Upper lobe of left lung (tissue), 6 donors: ENCODE measurements around the gene PDE11A. TPM values are rescaled to one million over a fixed set of nuclear protein-coding genes. Genes with fewer than 3 reads are reported as not detected.
"Not testable (repeated sequence)": the region's sequence is repeated elsewhere in the genome, so short reads cannot be mapped to it uniquely, and the experiment has no call there.

Experiments used
- ATAC-seq, 2 donors: fragments of 200-7000 bp; cut with Tn5 transposase; one replicate each; pipeline ENCODE4 v1.9.1; 2022; ENCODE audit warnings: mild to moderate bottlenecking in 2 of 2, moderate library complexity in 2 of 2; ENCODE audit not compliant: low FRiP score in 2 of 2
- DNase-seq, 2 donors: peaks; one replicate each; pipeline ENCODE4 v3.0.0-alpha.2; 2019 to 2020
- H3K27ac ChIP-seq, 4 donors: fragments of 200-600 bp; sonication (generic); one replicate each; pipeline ENCODE4 v1.5.1; 2016 to 2019
- H3K27me3 ChIP-seq, 4 donors: fragments of 200-600 bp; sonication (generic); one replicate each; pipeline ENCODE4 v1.5.1; 2017 to 2019
- H3K36me3 ChIP-seq, 4 donors: fragments of 200-600 bp; sonication (generic); one replicate each; pipeline ENCODE4 v1.5.1; 2016 to 2019
- H3K4me1 ChIP-seq, 4 donors: fragments of 200-600 bp; sonication (generic); one replicate each; pipeline ENCODE4 v1.5.1; 2018 to 2019
- H3K4me3 ChIP-seq, 4 donors: fragments of 200-600 bp; sonication (generic); one replicate each; pipeline ENCODE4 v1.5.1; 2017 to 2019; ENCODE audit warnings: mild to moderate bottlenecking in 2 of 4, moderate library complexity in 1 of 4
- H3K9me3 ChIP-seq, 4 donors: fragments of 200-600 bp; sonication (generic); one replicate each; pipeline ENCODE4 v1.5.1; 2018 to 2019
- CTCF ChIP-seq, 6 experiments: fragments of 450-650 bp in 4 of 6; fragments of 200-600 bp in 2 of 6; sonication (generic) in 2 of 6; IDR thresholded peaks; one replicate each; pipeline ENCODE4 v1.5.1; 2016 to 2019; ENCODE audit warnings: antibody characterized with exemption in 6 of 6
- EP300 ChIP-seq, 4 donors: sonication (generic); formaldehyde crosslinking; IDR thresholded peaks; one replicate each; pipeline ENCODE4 v1.5.1; 2017; ENCODE audit warnings: antibody characterized with exemption in 4 of 4, control low read depth in 2 of 4
- POLR2A ChIP-seq, 4 donors: fragments of 450-650 bp; IDR thresholded peaks; one replicate each; pipeline ENCODE4 v1.5.1; 2016 to 2017; ENCODE audit warnings: antibody characterized with exemption in 4 of 4, mild to moderate bottlenecking in 2 of 4
- POLR2AphosphoS5 ChIP-seq, 2 donors: sonication (generic); formaldehyde crosslinking; IDR thresholded peaks; one replicate each; pipeline ENCODE4 v1.5.1; 2017; ENCODE audit warnings: antibody characterized with exemption in 2 of 2
- whole genome bisulfite sequencing, 2 donors: methylation state at CpG; one replicate each; pipeline ENCODE4 v1.1.5; 2017 to 2018; 5-methylcytosine and 5-hydroxymethylcytosine counted together
- total RNA-seq, 6 donors: library from RNA; depleted of rRNA in 4 of 6; stranded (reverse); fragments of >200 nt in 4 of 6; gene quantifications; one replicate each; pipeline versions ENCODE4 v1.1.0 to v1.2.1, GENCODE V29; 2016 to 2021
- donor health status: DM: no; HTN: no; CAD: no; lungs with moderate emphysema.
- donor health status: DM: no; HTN: yes; CAD: no; lungs with severe emphysema.

The PDE11A gene
- total RNA-seq, 6 donors from 2014 or later: 0.03 to 0.57 (median 0.33) TPM; not detected in 3

- 81 to 89% methylated on average over 2 of the region's 2 CpGs for WGBS, 2 donors
- Histone ChIP-seq H3K4me1 (no peaks in the 10 kb centered on the region), H3K4me3 (no peak overlapping the region), H3K9me3 (no peaks in the 10 kb centered on the region), H3K27me3 (no peaks in the 10 kb centered on the region), H3K27ac (no peak overlapping the region), H3K36me3 (no peaks in the 10 kb centered on the region)
- no peak for DNase-seq
- no peak for TF ChIP-seq CTCF (IDR thresholded peaks at IDR 0.05)
- TF ChIP-seq POLR2AphosphoS5 (IDR thresholded peaks at IDR 0.05): no peak
- TF ChIP-seq EP300 (IDR thresholded peaks at IDR 0.05): no peak
- TF ChIP-seq POLR2A (IDR thresholded peaks at IDR 0.05): no peak
- no peak for ATAC-seq
Measured at GRCh38 chr2:178059681-178060080, 12.9 kb downstream of the PDE11A start.

- DNase-seq (no peak), ATAC-seq (peak in 1 of 2 donors; percentile 40)
- Histone ChIP-seq H3K9me3 (no peaks in the 10 kb centered on the region), H3K36me3 (no peaks in the 10 kb centered on the region), H3K27ac (no peak overlapping the region), H3K4me1 (no peaks in the 10 kb centered on the region), H3K4me3 (no peak overlapping the region), H3K27me3 (no peaks in the 10 kb centered on the region)
- TF ChIP-seq EP300 (IDR thresholded peaks at IDR 0.05): no peak
- TF ChIP-seq POLR2A (IDR thresholded peaks at IDR 0.05): no peak
- no peak for TF ChIP-seq POLR2AphosphoS5 (IDR thresholded peaks at IDR 0.05)
- no peak for TF ChIP-seq CTCF (IDR thresholded peaks at IDR 0.05)
- 91% methylated on average over 1 of the region's 2 CpGs; no CpG with 5 or more reads in 1 of the 2 donors for WGBS, 2 donors
Measured at GRCh38 chr2:178059111-178059510, 13.5 kb downstream of the PDE11A start.

- Histone ChIP-seq H3K9me3 (no peaks in the 10 kb centered on the region), H3K27me3 (no peaks in the 10 kb centered on the region), H3K4me1 (no peaks in the 10 kb centered on the region), H3K4me3 (no peak overlapping the region), H3K36me3 (no peaks in the 10 kb centered on the region), H3K27ac (no peak overlapping the region)
- no peak for DNase-seq
- whole genome bisulfite sequencing, 2 donors: 68 to 71% methylated on average over 2 of the region's 2 CpGs
- ATAC-seq: no peak
- no peak for TF ChIP-seq EP300 (IDR thresholded peaks at IDR 0.05)
- TF ChIP-seq POLR2A (IDR thresholded peaks at IDR 0.05): no peak
- TF ChIP-seq POLR2AphosphoS5 (IDR thresholded peaks at IDR 0.05): no peak
- TF ChIP-seq CTCF (IDR thresholded peaks at IDR 0.05): no peak
Measured at GRCh38 chr2:178057179-178057680, 15.3 kb downstream of the PDE11A start.

- Histone ChIP-seq H3K27me3 (no peaks in the 10 kb centered on the region), H3K9me3 (no peaks in the 10 kb centered on the region), H3K4me3 (no peak overlapping the region), H3K36me3 (no peaks in the 10 kb centered on the region), H3K27ac (no peak overlapping the region), H3K4me1 (no peaks in the 10 kb centered on the region)
- 83 to 88% methylated on average over 1 of the region's 1 CpG for WGBS, 2 donors
- no peak for ATAC-seq
- DNase-seq: no peak
- no peak for TF ChIP-seq EP300 (IDR thresholded peaks at IDR 0.05)
- TF ChIP-seq POLR2A (IDR thresholded peaks at IDR 0.05): no peak
- TF ChIP-seq POLR2AphosphoS5 (IDR thresholded peaks at IDR 0.05): no peak
- TF ChIP-seq CTCF (IDR thresholded peaks at IDR 0.05): no peak
Measured at GRCh38 chr2:178056345-178056744, 16.2 kb downstream of the PDE11A start.

GRCh38 chr2:178051257-178051656 is 21.3 kb downstream of the PDE11A start:
- WGBS, 2 donors: 86 to 90% methylated on average over 2 of the region's 2 CpGs
- DNase-seq, H3K27me3 ChIP-seq, ATAC-seq, H3K9me3 ChIP-seq, H3K27ac ChIP-seq, H3K4me1 ChIP-seq, H3K36me3 ChIP-seq, H3K4me3 ChIP-seq: not testable (repeated sequence)
